GOT3 (cell line): ENCODE data around the gene ELK3.

Experiments
- DNase-seq: peaks from one replicate; lab custom pipeline; 2025; ENCODE audit warnings: mixed read lengths; lab: John Stamatoyannopoulos, UW

Gene ELK3

DNA sequence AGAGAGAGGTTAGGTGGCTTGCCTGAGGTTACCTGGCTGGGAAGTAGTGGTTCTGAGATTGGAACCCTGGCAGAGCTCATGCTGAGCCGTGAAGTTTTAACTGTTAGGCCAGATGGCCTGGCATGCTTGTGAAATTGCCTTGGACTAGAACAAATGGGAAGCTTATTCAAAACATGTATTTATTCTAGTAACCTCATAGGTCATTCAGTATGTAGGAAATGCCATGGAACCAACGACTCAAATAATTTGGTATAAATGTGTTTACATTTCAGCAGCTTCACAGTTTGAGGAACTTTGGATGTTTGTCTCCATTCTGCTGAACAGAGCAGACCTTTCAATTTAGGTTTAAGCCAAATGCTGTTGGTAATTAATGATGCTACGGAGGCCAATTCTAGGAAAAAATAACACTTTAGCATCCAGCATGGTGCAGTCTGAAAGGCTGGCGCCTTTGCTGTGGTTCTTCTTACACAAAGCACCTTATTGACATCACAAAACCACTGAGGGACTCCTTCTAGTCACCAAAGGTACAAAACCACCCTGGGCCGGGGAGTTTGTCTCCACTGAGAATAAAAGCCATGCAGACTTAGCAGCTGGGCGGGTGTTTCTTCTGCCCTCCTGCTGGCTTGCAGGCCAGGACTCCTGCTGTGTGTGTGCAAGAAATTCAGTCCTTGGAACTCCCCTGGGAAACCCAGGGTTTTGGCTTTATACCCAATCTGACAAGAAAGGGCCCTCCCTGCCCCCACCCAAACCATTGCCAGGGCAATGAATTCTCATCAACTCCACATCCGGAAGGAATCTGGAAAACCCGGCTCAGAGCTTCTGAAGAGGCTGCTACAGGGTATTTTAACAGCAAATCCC lies 64.2 kb downstream of the ELK3 start:
- no peak for DNase-seq

DNA sequence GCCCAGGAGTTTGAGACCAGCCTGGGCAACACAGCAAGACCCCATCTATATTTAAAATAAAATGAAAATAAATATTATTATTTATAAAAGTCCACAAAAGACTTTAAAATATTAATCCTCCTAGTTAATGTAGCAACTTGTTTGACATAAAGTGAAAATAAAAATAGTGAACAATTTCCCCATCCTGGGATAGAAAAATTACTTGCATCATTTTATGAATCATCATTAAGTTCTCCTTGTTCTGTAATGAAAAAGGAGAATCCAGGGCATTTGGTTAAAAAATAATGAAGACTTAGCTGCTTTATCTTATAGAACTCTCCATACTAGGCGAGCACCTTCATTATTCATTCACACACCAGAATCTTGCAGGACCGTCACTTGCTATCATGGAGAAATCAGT lies 66.1 kb downstream of the ELK3 start:
- no peak for DNase-seq

DNA sequence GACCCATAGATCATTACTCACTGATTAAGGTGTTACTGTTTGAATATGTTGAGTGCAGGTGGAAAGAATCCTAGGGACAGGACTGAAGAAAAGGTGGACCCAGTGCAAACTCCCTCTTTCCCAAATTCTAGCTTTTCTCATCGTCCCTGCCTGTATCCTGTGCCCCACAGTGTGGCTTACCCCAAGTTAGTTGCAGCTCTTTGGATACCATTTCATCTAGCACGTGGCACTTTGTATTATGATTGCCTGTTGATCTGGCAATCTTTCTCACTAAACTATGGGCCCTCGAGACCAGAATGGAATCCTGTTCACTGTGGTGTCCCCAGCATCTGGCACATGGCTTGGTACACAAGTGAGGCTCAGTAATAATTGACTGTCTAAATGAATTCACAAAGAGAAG lies 66.5 kb downstream of the ELK3 start:
- DNase-seq = no peak

DNA sequence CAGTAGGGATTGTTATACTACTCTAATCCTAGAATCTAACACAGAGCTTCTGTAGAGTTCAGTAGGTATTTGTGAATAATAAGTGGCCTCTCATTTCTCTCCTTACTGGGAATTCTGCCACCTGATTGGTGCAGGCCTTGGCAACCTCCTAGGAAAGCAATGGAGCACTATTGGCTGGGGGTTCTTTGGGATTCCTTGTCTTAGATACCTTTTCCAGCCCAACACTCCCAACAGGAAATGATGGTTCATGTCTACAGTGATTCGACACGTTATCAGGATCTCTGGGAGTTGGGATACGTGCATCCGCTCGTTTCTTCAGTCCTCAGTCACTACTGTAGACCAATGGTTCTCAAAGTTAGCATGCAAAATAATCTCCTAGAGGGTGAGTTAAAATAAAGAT lies 67.4 kb downstream of the ELK3 start:
- DNase-seq = no peak

DNA sequence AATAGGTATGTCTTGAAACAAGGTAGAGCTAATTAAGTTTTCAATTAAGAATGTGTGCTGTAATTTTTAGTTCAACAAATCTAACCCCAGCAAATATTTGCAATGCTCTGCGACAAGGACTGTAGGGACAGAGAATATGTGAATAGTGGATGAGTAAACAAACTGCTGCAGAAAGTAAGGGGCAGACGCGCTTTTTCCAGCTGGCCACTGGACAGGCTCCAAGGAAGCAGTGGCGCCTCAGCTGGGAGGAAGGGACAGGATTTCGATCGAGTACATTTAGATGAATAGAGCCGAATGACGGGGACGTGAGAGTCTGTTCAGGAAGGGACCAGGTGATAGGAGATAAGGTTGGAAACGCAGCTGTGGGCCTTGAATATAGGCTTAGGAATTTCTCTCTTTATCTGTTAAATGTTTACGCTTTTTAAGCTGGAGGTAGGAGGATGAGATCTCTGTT lies 69.3 kb downstream of the ELK3 start:
- DNase-seq = no peak

DNA sequence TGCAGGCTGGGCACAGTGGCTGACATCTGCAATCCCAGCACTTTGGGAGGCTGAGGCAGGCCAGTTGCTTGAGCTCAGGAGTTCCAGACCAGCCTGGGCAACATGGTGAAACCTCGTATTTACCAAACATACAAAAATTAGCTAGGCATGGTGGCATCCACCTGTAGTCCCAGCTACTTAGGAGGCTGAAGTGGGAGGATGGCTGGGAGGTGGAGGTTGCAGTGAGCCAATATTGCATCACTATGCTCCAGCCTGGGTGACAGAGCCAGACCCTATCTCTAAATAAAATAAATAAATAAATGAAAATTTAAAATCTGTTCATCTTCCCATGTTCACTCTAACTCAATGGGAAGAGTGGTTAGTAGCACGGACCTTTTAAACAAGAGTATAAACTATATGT lies 71.2 kb downstream of the ELK3 start:
- no peak for DNase-seq

DNA sequence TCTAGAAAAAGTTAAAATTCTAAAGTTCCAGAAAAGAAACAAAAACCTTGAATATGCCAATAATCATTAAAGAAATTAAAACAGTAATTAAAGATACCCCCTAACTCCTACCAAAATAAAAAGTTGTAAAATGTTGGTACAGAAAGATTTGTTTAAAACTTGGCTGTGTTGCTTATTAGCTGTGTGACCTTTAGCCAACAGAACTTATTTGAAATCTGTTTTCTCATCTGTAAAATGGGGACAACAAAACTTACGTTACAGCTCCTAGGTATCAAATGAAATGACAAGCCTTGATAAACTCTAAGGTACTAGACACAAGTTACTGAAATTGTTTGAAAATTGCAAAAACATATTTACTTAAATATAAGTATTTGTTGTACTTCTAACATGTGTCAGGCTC lies 71.7 kb downstream of the ELK3 start:
- DNase-seq = no peak

DNA sequence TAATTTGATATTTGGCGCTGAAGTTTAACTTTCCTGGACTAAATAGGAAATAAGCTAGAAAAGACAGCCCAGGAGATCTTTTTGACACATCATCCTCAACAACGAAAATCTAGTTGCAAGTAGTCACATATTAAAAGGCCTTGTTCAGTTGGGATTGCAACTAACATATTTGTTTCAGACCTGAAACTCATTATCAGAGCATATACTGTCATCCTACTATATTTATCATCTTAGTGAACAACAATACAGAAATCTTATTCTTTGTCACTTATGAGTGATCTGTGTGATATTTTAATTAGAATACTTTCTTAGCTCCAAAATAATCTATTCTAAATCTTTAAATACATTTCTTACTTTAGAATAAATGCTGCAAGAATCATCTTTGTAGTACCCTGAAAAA lies 72.1 kb downstream of the ELK3 start:
- no peak for DNase-seq

DNA sequence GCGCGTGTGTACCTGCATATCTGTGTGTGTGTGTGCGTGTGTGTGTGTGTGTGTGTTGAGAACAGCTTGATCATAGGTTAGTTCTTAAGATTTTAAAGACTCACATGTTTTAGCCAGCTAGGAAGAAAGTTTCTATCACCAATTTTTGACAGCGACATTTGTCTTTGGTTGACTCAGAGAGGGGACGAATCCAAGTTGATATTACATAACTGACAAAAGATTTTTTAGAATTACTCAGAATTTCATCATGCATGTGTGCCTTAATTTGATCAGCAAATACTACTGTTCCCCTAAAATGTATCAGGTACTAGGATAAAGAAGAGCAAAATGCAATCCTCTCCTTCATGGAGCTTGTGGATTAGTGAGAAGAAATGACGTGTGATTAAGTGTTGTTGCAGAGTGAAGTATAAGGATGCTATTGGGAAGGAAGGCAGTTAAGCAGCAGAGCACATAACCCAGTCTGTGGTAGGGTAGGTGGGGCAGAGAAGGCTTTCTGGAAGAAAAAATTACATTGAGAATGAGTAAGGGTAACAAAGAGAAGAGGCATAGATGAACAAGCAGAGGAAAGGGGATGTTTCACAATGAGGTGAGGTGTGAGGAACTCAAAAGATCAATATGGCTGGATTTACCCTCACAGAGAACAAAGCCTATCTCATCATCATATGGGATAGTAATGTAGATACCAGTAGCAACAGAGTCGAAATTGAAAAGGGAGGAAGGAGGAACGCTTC lies 77.5 kb downstream of the ELK3 start:
- no peak for DNase-seq

DNA sequence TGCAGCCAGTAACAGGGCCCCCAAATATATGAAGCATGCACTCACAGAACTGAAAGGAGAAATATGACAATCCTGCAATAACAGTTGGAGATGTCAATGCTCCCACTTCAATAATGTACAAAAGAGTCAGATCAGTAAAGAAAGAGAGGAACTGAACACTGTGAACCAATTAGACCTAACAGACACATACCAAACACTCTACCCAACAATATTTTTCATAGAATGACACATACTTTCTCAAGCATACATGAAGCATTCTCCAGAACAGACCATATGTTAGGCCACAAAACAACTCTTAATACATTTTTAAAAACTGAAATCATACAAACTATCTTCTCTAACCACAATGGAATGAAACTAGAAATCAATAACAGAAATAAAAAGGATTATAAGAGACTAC lies 80.2 kb downstream of the ELK3 start:
- no peak for DNase-seq

DNA sequence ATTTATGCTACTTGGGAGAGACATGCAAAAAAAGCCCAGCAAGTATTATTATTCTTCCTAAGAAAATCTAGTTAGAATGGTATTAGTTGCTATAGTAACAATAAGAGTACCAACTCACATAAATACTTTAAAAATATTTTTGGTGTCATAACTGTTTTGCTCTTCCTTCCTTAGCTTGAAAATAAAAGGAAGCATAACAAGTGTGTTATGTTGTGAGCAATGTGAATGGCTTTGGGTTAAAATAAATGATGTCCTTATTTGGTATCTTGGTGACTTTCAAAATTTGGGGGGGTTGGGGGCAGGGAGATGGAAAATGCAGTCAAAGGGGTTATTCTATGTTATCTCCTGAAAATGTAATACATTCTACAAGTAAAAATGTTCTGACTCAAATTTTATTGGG lies 91.0 kb downstream of the ELK3 start:
- no peak for DNase-seq

DNA sequence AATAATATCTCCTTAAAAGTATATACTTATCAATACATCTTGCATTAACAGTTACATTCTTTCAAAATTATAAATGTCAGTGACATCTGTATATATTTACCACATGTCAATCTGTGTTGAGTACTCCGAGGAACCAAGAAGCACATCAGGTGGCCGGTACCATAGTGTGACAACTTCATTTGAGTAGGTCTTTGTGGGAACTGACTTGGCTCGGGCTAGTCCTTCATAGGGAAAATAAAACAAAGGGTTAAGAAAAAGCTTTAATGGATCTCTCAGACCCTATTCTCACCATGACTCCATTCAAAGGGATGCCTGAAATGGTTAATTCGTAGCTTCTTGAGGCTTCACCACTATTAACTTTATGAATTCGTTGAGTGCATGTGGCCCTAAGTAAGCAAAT lies 94.9 kb downstream of the ELK3 start:
- DNase-seq = no peak

DNA sequence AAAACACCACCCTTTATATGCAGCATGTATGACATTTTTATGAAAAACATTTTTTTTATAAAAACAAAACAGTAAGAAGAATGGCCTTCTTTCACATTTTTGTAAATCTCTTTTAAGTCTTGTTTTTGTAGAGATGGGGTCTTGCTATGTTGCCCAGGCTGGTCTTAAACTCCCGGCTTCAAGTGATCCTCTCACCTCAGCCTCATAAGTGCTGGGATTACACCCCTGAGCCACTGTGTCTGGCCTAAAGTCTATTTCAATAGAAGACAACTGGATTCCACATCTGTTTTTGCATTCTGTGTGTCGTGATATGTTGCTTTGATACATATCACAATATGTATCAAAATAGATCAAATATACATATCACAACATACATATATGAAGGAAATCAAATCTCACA lies 98.9 kb downstream of the ELK3 start:
- DNase-seq = no peak

DNA sequence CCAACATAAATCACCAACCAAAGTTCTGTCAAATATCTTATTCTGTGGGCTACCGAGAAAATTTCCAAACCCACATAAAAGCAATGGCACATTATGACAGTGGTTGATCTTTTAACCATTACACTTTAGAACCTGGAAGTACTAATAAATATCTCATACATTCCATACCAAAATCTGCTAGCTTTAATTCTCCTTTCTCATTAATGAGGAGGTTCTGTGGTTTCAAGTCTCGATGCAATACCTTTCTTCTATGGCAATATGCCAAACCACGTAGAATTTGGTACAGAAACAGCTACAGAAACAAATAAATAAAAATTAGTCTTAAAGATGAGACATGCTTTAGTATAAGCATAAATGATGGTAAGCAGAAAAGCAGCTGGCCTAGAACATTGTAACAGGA lies 100.7 kb downstream of the ELK3 start:
- no peak for DNase-seq

DNA sequence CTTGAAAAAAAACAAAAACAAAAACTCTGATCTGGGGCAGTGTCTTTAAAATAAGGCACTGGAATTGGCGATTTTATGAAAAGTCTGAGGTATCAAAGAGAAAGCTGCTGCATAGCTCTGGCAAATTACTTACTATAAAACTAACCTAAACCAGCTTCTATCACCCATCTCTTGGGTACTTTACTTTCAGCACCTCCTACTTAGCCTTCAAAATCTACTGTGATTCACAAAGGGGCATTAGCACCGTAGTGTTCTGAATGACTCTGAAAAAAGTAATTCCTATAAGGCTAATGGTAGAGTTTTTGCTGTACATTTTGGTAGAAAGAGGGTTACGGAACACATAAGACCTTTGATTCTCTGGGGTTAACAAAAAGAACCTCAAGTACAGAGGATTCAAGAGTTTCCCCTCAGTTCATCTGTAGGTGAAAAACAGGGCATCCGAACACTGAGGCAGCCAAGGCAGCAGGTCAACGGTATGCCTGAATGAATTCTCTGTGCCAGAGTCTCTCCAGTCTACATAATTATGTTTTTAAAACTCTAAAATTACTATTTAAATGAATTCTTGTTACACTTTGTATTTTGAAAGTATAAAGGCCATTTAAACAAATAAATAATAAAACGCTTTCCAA lies 101.5 kb downstream of the ELK3 start:
- DNase-seq = no peak

DNA sequence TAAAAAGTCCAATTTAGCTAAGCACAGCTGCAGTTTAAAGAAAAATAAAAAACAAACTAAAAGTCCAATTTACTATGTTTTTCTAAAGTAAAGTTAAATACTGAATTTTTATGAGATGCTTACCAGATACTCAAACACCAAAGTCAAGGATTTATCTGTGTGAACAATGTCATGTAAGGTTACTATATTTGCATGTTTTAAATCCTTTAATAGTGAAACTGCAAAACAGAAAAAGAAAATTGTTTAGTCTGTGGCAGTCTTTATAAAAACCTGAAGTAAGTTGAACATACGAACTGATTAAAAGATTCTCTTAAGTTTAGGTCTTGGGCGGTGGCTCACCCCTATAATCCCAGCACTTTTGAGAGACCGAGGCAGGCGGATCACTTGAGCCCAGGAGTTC lies 103.3 kb downstream of the ELK3 start:
- no peak for DNase-seq

DNA sequence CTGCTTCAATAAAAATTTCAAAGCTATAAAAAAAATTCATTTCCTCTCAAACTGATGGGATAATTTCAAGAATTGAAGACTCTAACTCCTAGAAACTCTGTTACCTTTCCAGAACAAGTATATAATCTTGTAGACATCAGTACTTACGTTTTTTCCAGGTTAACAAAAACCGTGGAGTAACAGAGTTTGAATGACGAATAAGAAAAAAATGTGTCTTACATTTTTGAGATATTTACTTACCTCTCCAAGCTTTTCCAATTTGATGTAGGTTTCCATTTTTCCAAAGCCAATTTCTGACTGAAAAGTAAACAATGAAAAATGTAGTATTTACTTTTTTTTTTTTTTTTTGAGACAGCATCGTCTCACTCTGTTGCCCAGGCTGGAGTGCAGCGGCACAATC lies 105.9 kb downstream of the ELK3 start:
- no peak for DNase-seq

DNA sequence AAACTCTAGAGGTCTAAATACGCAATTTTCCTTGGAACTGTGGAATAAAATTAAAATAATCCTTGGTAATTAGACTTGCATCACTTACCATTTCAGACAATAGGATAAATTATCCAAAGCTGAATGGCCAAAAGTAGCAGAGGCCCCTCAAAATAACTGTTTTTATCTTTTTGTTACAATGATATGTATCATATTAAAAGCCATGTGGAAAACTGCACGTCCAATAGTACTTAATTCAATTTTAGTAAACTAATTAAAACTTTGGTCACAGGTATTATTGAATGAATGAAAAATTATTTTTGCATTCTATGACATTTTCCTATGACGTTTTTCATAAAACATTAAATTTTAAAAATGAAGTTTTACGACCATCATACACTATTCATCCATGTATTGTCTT lies 107.6 kb downstream of the ELK3 start:
- no peak for DNase-seq

DNA sequence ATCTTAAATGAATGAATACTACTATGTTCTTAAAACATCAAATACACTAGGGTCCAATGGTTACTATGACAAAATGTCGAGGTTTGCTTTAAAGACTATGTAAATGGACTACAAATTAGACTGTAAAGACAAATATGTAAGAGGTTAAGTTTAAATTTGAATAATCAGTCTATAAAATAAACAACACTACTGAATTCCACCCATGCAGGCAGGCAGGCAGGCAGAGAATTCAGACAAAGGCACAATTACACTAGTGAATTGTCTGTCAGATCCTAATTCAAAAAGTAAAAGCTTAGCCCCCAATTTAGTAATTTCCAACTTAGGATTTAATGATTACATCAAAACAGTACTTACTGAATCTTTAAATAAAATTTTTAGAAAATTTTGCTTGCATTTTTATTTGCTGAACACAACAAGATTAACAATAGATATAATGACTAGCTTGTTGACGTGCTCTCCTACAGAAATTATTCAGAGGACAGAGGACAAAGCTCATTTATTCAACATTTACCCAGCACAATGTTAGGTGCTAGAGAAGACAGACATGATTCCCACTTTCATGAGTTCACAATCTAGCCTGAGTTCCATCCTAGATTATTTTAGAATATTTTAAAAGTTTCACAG lies 108.6 kb downstream of the ELK3 start:
- DNase-seq = no peak

DNA sequence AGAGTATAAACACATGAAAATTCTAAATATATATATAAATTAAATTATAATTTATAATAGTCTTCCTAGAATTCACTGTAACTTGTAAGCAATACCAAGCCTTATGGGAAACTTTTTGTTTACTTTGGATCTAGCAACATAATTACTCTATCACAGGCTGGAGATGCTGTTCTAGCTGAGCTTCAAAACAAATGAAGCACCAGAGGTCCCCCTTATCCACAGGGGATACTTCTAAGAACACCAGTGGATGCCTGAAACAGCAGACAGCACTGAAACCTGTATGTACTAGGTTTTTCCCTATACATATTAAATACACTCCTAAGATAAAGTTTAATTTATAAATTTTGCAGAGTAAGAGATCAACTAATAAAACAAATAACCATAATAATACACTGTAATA lies 109.5 kb downstream of the ELK3 start:
- DNase-seq = no peak

DNA sequence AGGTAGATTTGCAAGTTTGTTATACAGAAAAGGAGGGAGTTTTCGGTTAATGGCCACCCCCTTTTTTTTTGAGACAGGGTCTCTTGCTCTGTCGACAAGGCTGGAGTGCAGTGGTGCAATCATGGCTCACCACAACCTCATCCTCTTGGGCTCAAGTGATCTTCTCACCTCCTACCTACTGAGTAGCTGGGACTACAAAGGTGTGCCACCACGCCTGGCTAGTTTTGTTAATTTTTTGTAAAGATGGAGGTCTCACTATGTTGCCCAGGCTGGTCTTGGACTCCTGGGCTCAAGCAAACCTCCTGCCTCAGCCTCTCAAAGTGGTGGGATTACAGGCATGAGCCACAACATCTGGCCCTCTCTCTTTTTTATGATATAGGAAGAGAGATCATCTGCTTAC lies 111.5 kb downstream of the ELK3 start:
- no peak for DNase-seq

DNA sequence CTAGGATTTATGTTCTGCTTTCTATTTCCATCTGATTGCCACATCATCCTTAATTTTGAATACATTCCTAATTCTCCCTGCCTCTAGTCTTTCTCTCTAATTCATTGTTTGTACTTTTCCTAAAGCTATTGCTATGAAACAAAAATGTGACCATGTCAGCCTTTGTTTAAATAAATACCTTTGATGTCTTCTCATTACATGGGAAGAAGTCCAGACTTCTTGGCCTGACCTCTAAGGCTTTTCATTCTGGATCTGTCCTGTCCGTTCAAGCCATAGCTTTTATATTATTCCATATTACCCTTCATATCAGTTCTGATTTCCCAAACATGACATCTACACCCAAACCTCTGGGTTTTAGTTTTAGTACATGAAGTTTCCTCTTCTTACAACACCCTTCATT lies 114.7 kb downstream of the ELK3 start:
- DNase-seq = no peak

DNA sequence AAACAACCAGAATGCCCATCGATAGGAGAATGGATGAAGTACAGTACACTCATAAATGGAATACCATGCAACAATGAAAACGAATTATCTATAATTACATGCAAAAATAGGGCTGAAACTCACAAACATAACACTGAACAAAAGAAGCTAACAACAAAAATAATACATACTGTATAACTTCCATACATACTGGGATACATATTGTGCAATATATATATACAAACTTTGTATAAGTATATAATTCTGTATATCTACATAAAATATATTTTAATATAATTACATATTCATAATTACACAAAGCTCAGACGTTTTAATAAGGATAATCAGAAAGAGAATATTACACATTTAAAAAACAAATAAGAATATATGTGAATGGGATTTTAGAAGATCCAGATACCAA lies 115.9 kb downstream of the ELK3 start:
- DNase-seq = no peak
